ENCODE data around the gene B3GAT2. TPM values are rescaled to one million over a fixed set of nuclear protein-coding genes. Genes with fewer than 3 reads are reported as not detected.

B3GAT2 gene
- polyA plus RNA-seq, 1 experiment, result 0.01 TPM

- no peak overlapping the region for H3K4me3 ChIP-seq (ENCODE audit: low read depth, low read length)
- H3K27me3 ChIP-seq (ENCODE audit: control insufficient read depth, insufficient read depth, low read length), result no peaks in the 10 kb centered on the region
- TF ChIP-seq, protein P1, sequence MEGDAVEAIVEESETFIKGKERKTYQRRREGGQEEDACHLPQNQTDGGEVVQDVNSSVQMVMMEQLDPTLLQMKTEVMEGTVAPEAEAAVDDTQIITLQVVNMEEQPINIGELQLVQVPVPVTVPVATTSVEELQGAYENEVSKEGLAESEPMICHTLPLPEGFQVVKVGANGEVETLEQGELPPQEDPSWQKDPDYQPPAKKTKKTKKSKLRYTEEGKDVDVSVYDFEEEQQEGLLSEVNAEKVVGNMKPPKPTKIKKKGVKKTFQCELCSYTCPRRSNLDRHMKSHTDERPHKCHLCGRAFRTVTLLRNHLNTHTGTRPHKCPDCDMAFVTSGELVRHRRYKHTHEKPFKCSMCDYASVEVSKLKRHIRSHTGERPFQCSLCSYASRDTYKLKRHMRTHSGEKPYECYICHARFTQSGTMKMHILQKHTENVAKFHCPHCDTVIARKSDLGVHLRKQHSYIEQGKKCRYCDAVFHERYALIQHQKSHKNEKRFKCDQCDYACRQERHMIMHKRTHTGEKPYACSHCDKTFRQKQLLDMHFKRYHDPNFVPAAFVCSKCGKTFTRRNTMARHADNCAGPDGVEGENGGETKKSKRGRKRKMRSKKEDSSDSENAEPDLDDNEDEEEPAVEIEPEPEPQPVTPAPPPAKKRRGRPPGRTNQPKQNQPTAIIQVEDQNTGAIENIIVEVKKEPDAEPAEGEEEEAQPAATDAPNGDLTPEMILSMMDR (IDR thresholded peaks at IDR 0.05; ENCODE audit: insufficient read depth, low read depth, low read length), result no peak
- CTCF ChIA-PET, result interaction anchor here (0.6 to 1.5 kb wide), 2 partner anchors 12 to 1203 kb away, joined by 3 to 4 read pairs; no protein-coding TSS in a partner anchor
- H3K36me3 ChIP-seq (ENCODE audit: control insufficient read depth, insufficient read depth, low read length), result no peaks in the 10 kb centered on the region
- no peak for DNase-seq (ENCODE audit: low read depth)
- POLR2A ChIA-PET, result no interaction called here
Observed at GRCh38 chr6:70872469-70872868, 84.4 kb downstream of the B3GAT2 start.

DNA sequence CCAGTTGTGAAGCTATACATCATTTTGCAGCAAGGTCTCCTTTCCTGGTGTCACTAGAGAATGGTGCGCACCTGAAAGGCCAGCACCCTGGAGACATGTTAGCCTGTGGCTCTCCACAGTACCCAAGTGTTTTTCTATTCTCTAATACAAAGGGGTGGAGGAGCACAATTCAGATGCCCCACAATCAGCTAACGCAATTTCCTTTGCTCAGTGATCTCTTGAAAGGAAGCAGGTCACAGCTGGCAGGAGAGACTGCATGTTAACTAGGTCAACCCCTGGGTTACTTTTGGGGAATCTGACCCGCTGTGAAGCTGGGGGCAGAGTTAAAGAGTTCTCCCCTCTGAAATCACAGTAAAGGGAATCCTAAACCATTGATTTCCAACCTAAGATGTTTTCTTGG, 92.5 kb downstream of the B3GAT2 start:
- Histone ChIP-seq H3K27me3 (ENCODE audit: control insufficient read depth, insufficient read depth, low read length) (no peaks in the 10 kb centered on the region), H3K4me3 (ENCODE audit: low read depth, low read length) (no peak overlapping the region), H3K36me3 (ENCODE audit: control insufficient read depth, insufficient read depth, low read length) (no peaks in the 10 kb centered on the region)
- TF ChIP-seq, protein P1 (IDR thresholded peaks at IDR 0.05; ENCODE audit: insufficient read depth, low read depth, low read length), result no peak
- CTCF ChIA-PET, result interaction anchor here (0.9 to 1.5 kb wide), 3 partner anchors 20 to 157 kb away, joined by 3 to 5 read pairs (median 3); no protein-coding TSS in a partner anchor
- no peak for DNase-seq (ENCODE audit: low read depth)
- POLR2A ChIA-PET, result no interaction called here

DNA sequence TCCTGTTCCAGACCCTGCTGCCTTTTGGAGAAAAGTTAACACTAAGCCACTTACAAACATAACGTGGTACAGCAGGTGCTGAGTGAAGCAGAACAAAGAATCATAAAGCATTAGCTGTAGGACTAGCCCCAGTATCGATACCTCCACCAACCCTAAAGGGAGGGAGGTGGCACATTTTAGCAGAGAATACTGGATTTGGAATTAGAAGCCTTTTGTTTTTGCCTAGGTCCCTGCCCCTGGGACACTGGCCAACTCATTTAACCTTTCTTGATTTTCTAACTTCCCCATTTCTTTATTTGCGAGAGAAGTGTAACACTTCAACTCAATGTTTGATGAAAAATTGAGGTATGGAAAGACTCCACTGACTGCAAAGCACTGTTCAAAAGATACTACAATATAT, 93.5 kb downstream of the B3GAT2 start:
- ChIA-PET CTCF (interaction anchor here (1.1 kb wide), 1 partner anchor 156 kb away, joined by 4 read pairs; no protein-coding TSS in a partner anchor), POLR2A (no interaction called here)
- Histone ChIP-seq H3K36me3 (ENCODE audit: control insufficient read depth, insufficient read depth, low read length) (no peaks in the 10 kb centered on the region), H3K27me3 (ENCODE audit: control insufficient read depth, insufficient read depth, low read length) (no peaks in the 10 kb centered on the region), H3K4me3 (ENCODE audit: low read depth, low read length) (no peak overlapping the region)
- TF ChIP-seq, protein P1 (IDR thresholded peaks at IDR 0.05; ENCODE audit: insufficient read depth, low read depth, low read length), result no peak
- no peak for DNase-seq (ENCODE audit: low read depth)

- H3K4me3 ChIP-seq (ENCODE audit: low read depth, low read length), result no peak overlapping the region
- H3K27me3 ChIP-seq (ENCODE audit: control insufficient read depth, insufficient read depth, low read length), result no peaks in the 10 kb centered on the region
- ChIA-PET CTCF (interaction anchor here (1.0 to 1.3 kb wide), 2 partner anchors 23 to 39 kb away, joined by 4 to 5 read pairs; no protein-coding TSS in a partner anchor), POLR2A (no interaction called here)
- 0 out of 2 replicates have a peak, but pooled peaks cover 1% of the 10 kb centered on the region for H3K36me3 ChIP-seq (ENCODE audit: control insufficient read depth, insufficient read depth, low read length)
- no peak for DNase-seq (ENCODE audit: low read depth)
- TF ChIP-seq, protein P1 (IDR thresholded peaks at IDR 0.05; ENCODE audit: insufficient read depth, low read depth, low read length), result no peak
Observed at GRCh38 chr6:70860920-70861319, 95.9 kb downstream of the B3GAT2 start.

GRCh38 chr6:70860045-70860444, 96.8 kb downstream of the B3GAT2 start:
- H3K36me3 ChIP-seq (ENCODE audit: control insufficient read depth, insufficient read depth, low read length), result 0 out of 2 replicates have a peak, but pooled peaks cover 1% of the 10 kb centered on the region
- H3K4me3 ChIP-seq (ENCODE audit: low read depth, low read length), result no peak overlapping the region
- no peak for DNase-seq (ENCODE audit: low read depth)
- TF ChIP-seq, protein P1 (IDR thresholded peaks at IDR 0.05; ENCODE audit: insufficient read depth, low read depth, low read length), result no peak
- ChIA-PET POLR2A (no interaction called here), CTCF (interaction anchor here (1.3 kb wide), 1 partner anchor 38 kb away, joined by 4 read pairs; no protein-coding TSS in a partner anchor)
- no peaks in the 10 kb centered on the region for H3K27me3 ChIP-seq (ENCODE audit: control insufficient read depth, insufficient read depth, low read length)
